Activated naive CD4-positive, alpha-beta T cell (primary cell): ENCODE measurements around the gene IDUA.
"Not testable (repeated sequence)": the region's sequence is repeated elsewhere in the genome, so short reads cannot be mapped to it uniquely, and the experiment has no call there.

ENCODE experiments used
- DNase-seq, 4 experiments: peaks; one replicate each; lab custom pipeline; 2025; lab: John Stamatoyannopoulos, UW

IDUA gene

GRCh38 chr4:1045595-1046201, 58.9 kb downstream of the IDUA start:
- DNase-seq: no peak

- DNase-seq: not testable (repeated sequence)
Observed at GRCh38 chr4:1046581-1047011, 59.8 kb downstream of the IDUA start.

DNA sequence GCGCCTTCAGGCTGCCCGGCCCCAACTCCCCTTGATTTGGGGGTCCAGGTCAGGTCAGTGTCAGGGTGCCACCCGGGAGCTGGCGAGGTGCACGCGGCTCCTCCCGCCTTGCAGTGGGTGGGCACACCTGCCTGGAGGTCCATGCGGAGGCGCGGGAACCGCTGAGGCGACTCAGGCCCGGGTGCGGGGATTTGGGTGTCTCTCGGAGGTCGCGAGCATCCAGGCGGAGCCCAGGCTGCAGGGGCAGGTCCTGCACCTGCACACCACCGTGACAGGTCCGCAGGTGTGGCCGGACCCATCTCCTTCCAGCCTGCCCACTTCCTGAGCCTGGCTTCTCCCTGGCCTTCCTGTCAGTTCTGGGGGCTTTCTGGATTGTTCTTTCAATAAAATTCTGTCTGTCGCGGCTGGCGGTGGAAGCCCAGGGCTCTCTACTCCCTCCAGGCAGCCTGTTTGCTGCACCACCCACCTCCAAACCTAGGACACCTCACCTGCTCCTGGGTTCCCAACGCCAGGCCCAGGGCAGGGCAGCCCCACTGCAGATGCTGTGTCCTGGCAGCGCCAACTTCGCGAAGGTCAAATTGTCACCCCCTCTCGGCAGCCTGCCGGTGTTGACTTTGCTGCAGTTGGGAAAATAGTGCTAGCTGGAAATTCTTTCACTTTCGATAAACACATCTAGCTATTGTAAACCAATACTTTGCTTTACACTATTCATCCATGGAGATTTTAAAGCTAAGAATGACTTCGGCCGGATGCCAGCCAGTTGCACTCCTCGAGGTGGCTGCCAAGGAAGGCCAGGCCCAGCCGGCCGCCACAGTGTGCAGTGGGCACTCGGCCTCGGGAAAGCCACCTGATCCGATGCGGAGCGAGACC, 60.5 kb downstream of the IDUA start:
- DNase-seq: no peak

GRCh38 chr4:1047976-1048772, 61.3 kb downstream of the IDUA start:
- DNase-seq: no peak

DNA sequence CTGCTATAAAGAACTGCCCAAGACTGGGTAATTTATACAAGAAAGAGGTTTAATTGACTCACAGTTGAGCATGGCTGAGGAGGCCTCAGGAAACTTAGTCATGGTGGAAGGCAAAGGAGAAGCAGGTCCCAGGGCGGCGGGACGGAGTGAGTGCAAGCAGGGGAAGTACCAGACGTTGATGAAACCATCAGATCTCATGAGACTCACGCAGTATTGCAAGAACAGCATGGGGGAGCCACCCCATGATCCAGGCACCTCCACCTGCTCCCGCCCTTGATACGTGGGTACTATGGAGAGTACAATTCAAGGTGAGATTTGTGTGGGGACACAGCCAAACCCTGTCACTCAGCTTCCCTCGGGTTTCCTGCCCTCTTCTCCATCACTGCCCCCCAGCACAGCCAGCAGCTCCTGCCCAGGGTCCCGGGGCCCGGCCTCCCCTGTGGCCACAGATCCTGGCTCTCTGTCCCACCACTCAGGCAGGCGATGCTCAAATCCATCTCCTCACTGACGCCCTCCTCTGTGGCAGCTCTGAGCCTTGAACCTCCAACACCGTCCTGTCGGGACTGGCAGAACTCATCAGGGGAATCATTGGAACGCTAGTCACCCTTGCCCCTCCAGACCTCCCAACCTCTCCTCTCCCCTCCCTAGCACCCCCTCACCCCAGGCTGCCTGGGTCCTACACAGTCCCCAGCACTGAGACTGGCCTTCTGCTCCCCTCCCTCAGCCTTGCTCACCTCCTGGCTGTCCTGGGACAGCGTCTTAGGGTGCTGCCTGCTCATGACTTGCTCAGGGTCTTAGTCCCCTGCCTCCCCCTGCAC, 62.1 kb downstream of the IDUA start:
- DNase-seq: no peak

GRCh38 chr4:1049591-1049905, 62.7 kb downstream of the IDUA start:
- no peak for DNase-seq

GRCh38 chr4:1050486-1051213, 63.8 kb downstream of the IDUA start:
- no peak for DNase-seq

DNA sequence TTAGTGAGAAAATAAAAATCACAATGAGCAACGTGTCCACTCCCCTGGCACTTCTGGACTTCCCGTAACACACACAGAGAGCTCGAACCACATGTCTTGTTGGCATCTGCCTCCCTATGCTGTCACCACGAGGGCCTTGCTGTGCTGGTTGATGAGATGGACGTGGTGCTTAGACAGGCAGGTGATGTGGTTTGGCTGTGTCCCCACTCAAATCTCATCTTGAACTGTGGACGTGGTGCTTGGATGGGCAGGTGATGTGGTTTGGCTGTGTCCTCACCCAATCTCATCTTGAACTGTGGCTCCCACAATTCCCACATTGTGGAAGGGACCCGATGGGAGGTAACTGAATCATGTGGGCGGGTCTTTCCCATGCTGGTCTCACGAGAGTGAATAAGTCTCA, 64.6 kb downstream of the IDUA start:
- no peak for DNase-seq

DNA sequence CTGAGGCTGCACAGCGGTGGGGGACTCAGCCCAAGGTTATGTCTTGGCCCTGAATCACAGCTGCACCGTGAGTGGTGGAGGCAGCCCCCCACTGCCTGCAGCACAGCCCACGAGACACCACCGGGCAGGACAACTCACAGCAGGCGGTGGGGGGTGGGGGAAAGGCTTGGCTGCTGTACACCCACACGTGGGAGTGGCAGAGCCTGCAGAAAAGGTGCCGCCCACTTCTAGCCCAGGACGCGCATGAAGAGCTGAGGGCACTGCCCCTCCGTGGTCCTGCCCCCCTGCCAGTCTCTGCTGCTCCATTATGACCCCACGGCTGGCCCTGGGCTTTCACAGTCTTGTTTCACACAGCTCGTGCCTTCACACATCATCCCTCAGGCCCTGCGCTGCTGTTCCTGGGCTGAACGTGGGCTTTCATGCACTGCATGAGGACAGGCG, 65.4 kb downstream of the IDUA start:
- no peak for DNase-seq

DNA sequence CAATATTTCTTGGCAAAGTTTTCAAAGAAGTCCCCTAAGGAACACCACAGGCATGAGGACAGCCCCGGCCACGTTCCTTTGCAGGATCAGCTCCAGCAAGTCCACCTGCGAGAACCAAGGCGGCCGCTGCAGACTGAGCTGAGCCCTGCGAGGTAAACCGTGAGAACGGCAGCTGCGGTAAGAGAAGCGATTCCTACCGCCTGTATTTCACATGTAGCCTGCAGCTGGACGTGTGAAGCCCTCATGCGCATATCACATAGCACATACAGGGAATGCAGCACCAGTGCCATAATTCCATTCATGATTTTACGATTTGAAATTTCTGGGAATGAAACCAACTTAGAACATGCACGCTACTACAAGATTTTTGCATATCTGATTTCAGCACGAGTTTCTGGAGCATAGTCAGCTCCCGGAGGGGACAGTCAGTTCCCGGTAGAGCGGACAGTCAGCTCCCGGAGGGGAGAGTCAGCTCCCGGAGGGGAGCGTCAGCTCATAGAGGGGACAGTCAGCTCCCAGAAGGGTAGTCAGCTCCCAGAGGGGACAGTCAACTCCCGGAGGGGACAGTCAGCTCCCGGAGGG, 66.3 kb downstream of the IDUA start:
- no peak for DNase-seq

GRCh38 chr4:1053891-1054290, 67.0 kb downstream of the IDUA start:
- not testable (repeated sequence) for DNase-seq
